GM23338 (cell line): Measurements from ENCODE around the gene PBX3. TPM values are rescaled to one million over a fixed set of nuclear protein-coding genes. Genes with fewer than 3 reads are reported as not detected.

Experiments
- ATAC-seq: fragments of 200-7000 bp; cut with Tn5 transposase; 3 replicates; pipeline ENCODE4 v1.9.1; 2020
- DNase-seq: peaks from one replicate; pipeline ENCODE4 v3.0.0-alpha.2; 2015; ENCODE audit warnings: low spot score
- H2AFZ ChIP-seq: fragments of 200-600 bp; sonication (generic); 2 replicates; pipeline ENCODE4 v1.8.0; 2016; ENCODE audit warnings: antibody characterized with exemption, mild to moderate bottlenecking, moderate library complexity
- H3F3A ChIP-seq: fragments of 200-600 bp; sonication (generic); replicated peaks from 2 replicates; pipeline ENCODE4 v1.8.0; 2017; ENCODE audit warnings: antibody characterized with exemption, mixed run types, low read depth
- H3K27ac ChIP-seq: fragments of 200-600 bp; sonication (generic); 2 replicates; pipeline ENCODE4 v1.6.1; 2016; ENCODE audit warnings: low read depth
- H3K27me3 ChIP-seq: fragments of 200-600 bp; sonication (generic); 2 replicates; pipeline ENCODE4 v1.8.0; 2016; ENCODE audit warnings: mild to moderate bottlenecking, mixed run types, moderate library complexity; ENCODE audit not compliant: insufficient read depth
- H3K36me3 ChIP-seq: fragments of 200-600 bp; sonication (generic); 2 replicates; pipeline ENCODE4 v1.8.0; 2016; ENCODE audit warnings: mild to moderate bottlenecking; ENCODE audit not compliant: insufficient read depth
- H3K4me1 ChIP-seq: fragments of 200-600 bp; sonication (generic); 2 replicates; pipeline ENCODE4 v1.8.0; 2016; ENCODE audit warnings: mild to moderate bottlenecking, moderate library complexity; ENCODE audit not compliant: insufficient read depth
- H3K4me2 ChIP-seq: fragments of 200-600 bp; sonication (generic); 2 replicates; pipeline ENCODE4 v1.7.1; 2017; ENCODE audit warnings: mixed run types
- H3K4me3 ChIP-seq: fragments of 200-600 bp; sonication (generic); 2 replicates; pipeline ENCODE4 v1.6.1; 2016; ENCODE audit warnings: mixed run types
- H3K79me2 ChIP-seq: fragments of 200-600 bp; sonication (generic); replicated peaks from 2 replicates; pipeline ENCODE4 v1.8.0; 2017; ENCODE audit warnings: mild to moderate bottlenecking; ENCODE audit not compliant: insufficient read depth
- H3K9me2 ChIP-seq: fragments of 200-600 bp; sonication (generic); 2 replicates; pipeline ENCODE4 v1.8.0; 2017; ENCODE audit not compliant: insufficient read depth
- H4K20me1 ChIP-seq: fragments of 200-600 bp; sonication (generic); replicated peaks from 2 replicates; pipeline ENCODE4 v1.8.0; 2017; ENCODE audit warnings: mild to moderate bottlenecking; ENCODE audit not compliant: insufficient read depth
- H3K27ac Mint-ChIP-seq: 2 replicates; pipeline ENCODE4 v1.8.0; 2020; ENCODE audit warnings: inconsistent platforms, mild to moderate bottlenecking, moderate library complexity, mixed read lengths
- H3K27me3 Mint-ChIP-seq: 3 replicates; pipeline ENCODE4 v1.8.0; 2022; ENCODE audit warnings: low read depth, mild to moderate bottlenecking, moderate library complexity, mixed read lengths, inconsistent platforms; ENCODE audit not compliant: insufficient read depth, poor library complexity
- H3K36me3 Mint-ChIP-seq: 3 replicates; pipeline ENCODE4 v1.8.0; 2021; ENCODE audit warnings: low read depth, mild to moderate bottlenecking, inconsistent platforms, moderate library complexity, mixed read lengths
- H3K4me1 Mint-ChIP-seq: 3 replicates; pipeline ENCODE4 v1.8.0; 2020; ENCODE audit warnings: mild to moderate bottlenecking, inconsistent platforms, mixed read lengths
- H3K4me3 Mint-ChIP-seq: 3 replicates; pipeline ENCODE4 v1.8.0; 2021; ENCODE audit warnings: moderate library complexity, mild to moderate bottlenecking, inconsistent platforms, mixed read lengths
- H3K9me3 Mint-ChIP-seq: 3 replicates; pipeline ENCODE4 v1.8.0; 2020; ENCODE audit warnings: moderate library complexity, mild to moderate bottlenecking, inconsistent platforms, mixed read lengths
- CREB1 ChIP-seq: fragments of 250-450 bp; sonication (Bioruptor Pico); IDR thresholded peaks from 2 replicates; pipeline ENCODE4 v1.5.0; 2020; ENCODE audit warnings: low read depth, mild to moderate bottlenecking, moderate library complexity
- EZH2 ChIP-seq: fragments of 200-600 bp; sonication (generic); IDR thresholded peaks from one replicate; pipeline ENCODE4 v1.8.0; 2017; ENCODE audit warnings: antibody characterized with exemption, mild to moderate bottlenecking, low read depth; ENCODE audit not compliant: unreplicated experiment
- EZH2phosphoT487 ChIP-seq: fragments of 200-600 bp; sonication (generic); IDR thresholded peaks from one replicate; pipeline ENCODE4 v1.8.1; 2018; ENCODE audit warnings: antibody characterized with exemption; ENCODE audit not compliant: unreplicated experiment
- JUNB ChIP-seq: IDR thresholded peaks from one replicate; pipeline ENCODE4 v1.6.1; 2016; ENCODE audit warnings: antibody characterized with exemption; ENCODE audit not compliant: unreplicated experiment
- NANOG ChIP-seq: IDR thresholded peaks from 2 replicates; pipeline ENCODE4 v1.6.1; 2016; ENCODE audit warnings: antibody characterized with exemption, borderline replicate concordance
- POLR2AphosphoS5 ChIP-seq: IDR thresholded peaks from 2 replicates; pipeline ENCODE4 v1.6.1; 2016; ENCODE audit warnings: antibody characterized with exemption, low read depth
- STAT1 ChIP-seq: IDR thresholded peaks from one replicate; pipeline ENCODE4 v1.6.1; 2016; ENCODE audit warnings: antibody characterized with exemption; ENCODE audit not compliant: unreplicated experiment
- ZNF114 ChIP-seq: fragments of 250-450 bp; sonication (Bioruptor Pico); IDR thresholded peaks from 2 replicates; pipeline ENCODE4 v1.5.0; 2020; ENCODE audit warnings: mild to moderate bottlenecking, moderate library complexity
- ZNF331 ChIP-seq: fragments of 250-450 bp; sonication (Bioruptor Pico); IDR thresholded peaks from 2 replicates; pipeline ENCODE4 v1.5.0; 2020; ENCODE audit warnings: low read depth, mild to moderate bottlenecking, moderate library complexity
- polyA plus RNA-seq: library from polyadenylated mRNA; unstranded; fragments of >200 nt; fragmentation: Nextera tagmentation; extraction: Ambion mirVana; gene quantifications from 2 replicates; pipeline ENCODE4 v1.2.1, GENCODE V29; 2016
- total RNA-seq: library from RNA; depleted of rRNA; stranded (reverse); fragments of >200 nt; shearing (Covaris generic); gene quantifications from 2 replicates; pipeline ENCODE4 v1.2.3, GENCODE V29; 2014
- TF ChIP-seq, protein P1 (sequence below): fragments of 250-450 bp; sonication (Bioruptor Pico); IDR thresholded peaks from 2 replicates; pipeline ENCODE4 v1.5.0; 2020; ENCODE audit warnings: mild to moderate bottlenecking, moderate library complexity
- TF ChIP-seq, protein P2 (sequence below), 2 experiments: fragments of 200-600 bp in 1 of 2; sonication (generic) in 1 of 2; conservative IDR thresholded peaks; 2 replicates each; pipeline versions ENCODE4 v1.5.1 to v1.6.1; 2016 to 2017; ENCODE audit warnings: antibody characterized with exemption in 2 of 2, low read depth in 2 of 2, mild to moderate bottlenecking in 2 of 2, moderate library complexity in 1 of 2
- TF ChIP-seq, protein P3 (sequence below): IDR thresholded peaks from 2 replicates; pipeline ENCODE4 v1.6.1; 2016; ENCODE audit warnings: antibody characterized with exemption

PBX3 gene
- total and polyA plus RNA-seq, 2 experiments from 2014 or later, result 28.9 to 50.5 TPM

DNA sequence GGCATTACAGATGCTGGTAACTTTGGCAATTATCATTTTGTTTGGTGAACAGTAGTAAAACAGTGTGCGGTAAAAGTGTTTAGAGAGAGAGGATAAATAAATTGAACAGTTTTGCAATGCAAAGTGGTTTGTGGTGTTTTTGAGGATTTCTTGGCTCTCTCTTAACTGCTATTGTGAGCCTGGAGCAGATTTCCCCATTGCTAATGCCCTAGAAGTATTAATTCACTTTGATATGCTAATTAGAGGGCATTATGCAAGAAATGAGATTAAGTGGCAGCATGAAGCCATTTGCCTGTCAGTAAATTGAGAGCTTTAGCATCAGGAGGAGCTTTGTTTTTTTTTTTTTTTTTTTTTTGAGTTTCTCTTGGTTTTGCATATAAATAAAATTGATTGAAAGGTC lies 8.2 kb downstream of the PBX3 start:
- H3K79me2 ChIP-seq, result peaks cover 73% of the 10 kb centered on the region
- H3K4me3 ChIP-seq, result peak overlapping the region; percentile 19; the same call in 1 of the 2 replicates
- 0 out of 2 replicates have a peak, but pooled peaks cover 3% of the 10 kb centered on the region for H4K20me1 ChIP-seq
- DNase-seq (peak; percentile 56), ATAC-seq (peak; percentile 12; the same call in 1 of the 3 replicates)
- peaks cover 6% of the 10 kb centered on the region; the same call in 1 of the 2 replicates for H3F3A ChIP-seq
- TF ChIP-seq EZH2phosphoT487, result no peak
- TF ChIP-seq NANOG, result peak; percentile 71; the same call in 1 of the 2 replicates
- no peak overlapping the region for H2AFZ ChIP-seq
- H3K27ac ChIP-seq, result no peak overlapping the region
- Mint-ChIP-seq H3K27ac (0 out of 2 replicates have a peak overlapping the region, but pooled peaks have one; percentile 75), H3K9me3 (no peaks in the 10 kb centered on the region), H3K4me1 (peaks cover 87% of the 10 kb centered on the region), H3K36me3 (peaks cover 3% of the 10 kb centered on the region; the same call in 1 of the 3 replicates), H3K27me3 (peaks cover 8% of the 10 kb centered on the region), H3K4me3 (peak overlapping the region; percentile 58)
- H3K36me3 ChIP-seq, result no peaks in the 10 kb centered on the region
- H3K4me2 ChIP-seq, result peak overlapping the region; percentile 59
- no peaks in the 10 kb centered on the region for H3K27me3 ChIP-seq
- peaks cover 96% of the 10 kb centered on the region for H3K4me1 ChIP-seq
- H3K9me2 ChIP-seq, result no peaks in the 10 kb centered on the region

- H3K36me3 ChIP-seq, result no peaks in the 10 kb centered on the region
- Mint-ChIP-seq H3K4me1 (peaks cover 86% of the 10 kb centered on the region), H3K4me3 (no peak overlapping the region), H3K27me3 (peaks cover 8% of the 10 kb centered on the region), H3K36me3 (peaks cover 3% of the 10 kb centered on the region; the same call in 1 of the 3 replicates), H3K9me3 (no peaks in the 10 kb centered on the region), H3K27ac (peak overlapping the region; percentile 3; the same call in 1 of the 2 replicates)
- H3K9me2 ChIP-seq, result no peaks in the 10 kb centered on the region
- peaks cover 6% of the 10 kb centered on the region; the same call in 1 of the 2 replicates for H3F3A ChIP-seq
- H2AFZ ChIP-seq, result no peak overlapping the region
- peak overlapping the region; percentile 22 for H3K4me2 ChIP-seq
- no peak for ATAC-seq
- H3K79me2 ChIP-seq, result peaks cover 78% of the 10 kb centered on the region
- H3K4me1 ChIP-seq, result peaks cover 96% of the 10 kb centered on the region
- H3K4me3 ChIP-seq, result no peak overlapping the region
- H4K20me1 ChIP-seq, result 0 out of 2 replicates have a peak, but pooled peaks cover 3% of the 10 kb centered on the region
- DNase-seq, result no peak
- H3K27ac ChIP-seq, result 0 out of 2 replicates have a peak overlapping the region, but pooled peaks have one; percentile 17
- H3K27me3 ChIP-seq, result no peaks in the 10 kb centered on the region
- no peak for TF ChIP-seq NANOG
- no peak for TF ChIP-seq POLR2AphosphoS5
- TF ChIP-seq ZNF331 (CRISPR knock-in tag), result no peak
- TF ChIP-seq, protein P1, sequence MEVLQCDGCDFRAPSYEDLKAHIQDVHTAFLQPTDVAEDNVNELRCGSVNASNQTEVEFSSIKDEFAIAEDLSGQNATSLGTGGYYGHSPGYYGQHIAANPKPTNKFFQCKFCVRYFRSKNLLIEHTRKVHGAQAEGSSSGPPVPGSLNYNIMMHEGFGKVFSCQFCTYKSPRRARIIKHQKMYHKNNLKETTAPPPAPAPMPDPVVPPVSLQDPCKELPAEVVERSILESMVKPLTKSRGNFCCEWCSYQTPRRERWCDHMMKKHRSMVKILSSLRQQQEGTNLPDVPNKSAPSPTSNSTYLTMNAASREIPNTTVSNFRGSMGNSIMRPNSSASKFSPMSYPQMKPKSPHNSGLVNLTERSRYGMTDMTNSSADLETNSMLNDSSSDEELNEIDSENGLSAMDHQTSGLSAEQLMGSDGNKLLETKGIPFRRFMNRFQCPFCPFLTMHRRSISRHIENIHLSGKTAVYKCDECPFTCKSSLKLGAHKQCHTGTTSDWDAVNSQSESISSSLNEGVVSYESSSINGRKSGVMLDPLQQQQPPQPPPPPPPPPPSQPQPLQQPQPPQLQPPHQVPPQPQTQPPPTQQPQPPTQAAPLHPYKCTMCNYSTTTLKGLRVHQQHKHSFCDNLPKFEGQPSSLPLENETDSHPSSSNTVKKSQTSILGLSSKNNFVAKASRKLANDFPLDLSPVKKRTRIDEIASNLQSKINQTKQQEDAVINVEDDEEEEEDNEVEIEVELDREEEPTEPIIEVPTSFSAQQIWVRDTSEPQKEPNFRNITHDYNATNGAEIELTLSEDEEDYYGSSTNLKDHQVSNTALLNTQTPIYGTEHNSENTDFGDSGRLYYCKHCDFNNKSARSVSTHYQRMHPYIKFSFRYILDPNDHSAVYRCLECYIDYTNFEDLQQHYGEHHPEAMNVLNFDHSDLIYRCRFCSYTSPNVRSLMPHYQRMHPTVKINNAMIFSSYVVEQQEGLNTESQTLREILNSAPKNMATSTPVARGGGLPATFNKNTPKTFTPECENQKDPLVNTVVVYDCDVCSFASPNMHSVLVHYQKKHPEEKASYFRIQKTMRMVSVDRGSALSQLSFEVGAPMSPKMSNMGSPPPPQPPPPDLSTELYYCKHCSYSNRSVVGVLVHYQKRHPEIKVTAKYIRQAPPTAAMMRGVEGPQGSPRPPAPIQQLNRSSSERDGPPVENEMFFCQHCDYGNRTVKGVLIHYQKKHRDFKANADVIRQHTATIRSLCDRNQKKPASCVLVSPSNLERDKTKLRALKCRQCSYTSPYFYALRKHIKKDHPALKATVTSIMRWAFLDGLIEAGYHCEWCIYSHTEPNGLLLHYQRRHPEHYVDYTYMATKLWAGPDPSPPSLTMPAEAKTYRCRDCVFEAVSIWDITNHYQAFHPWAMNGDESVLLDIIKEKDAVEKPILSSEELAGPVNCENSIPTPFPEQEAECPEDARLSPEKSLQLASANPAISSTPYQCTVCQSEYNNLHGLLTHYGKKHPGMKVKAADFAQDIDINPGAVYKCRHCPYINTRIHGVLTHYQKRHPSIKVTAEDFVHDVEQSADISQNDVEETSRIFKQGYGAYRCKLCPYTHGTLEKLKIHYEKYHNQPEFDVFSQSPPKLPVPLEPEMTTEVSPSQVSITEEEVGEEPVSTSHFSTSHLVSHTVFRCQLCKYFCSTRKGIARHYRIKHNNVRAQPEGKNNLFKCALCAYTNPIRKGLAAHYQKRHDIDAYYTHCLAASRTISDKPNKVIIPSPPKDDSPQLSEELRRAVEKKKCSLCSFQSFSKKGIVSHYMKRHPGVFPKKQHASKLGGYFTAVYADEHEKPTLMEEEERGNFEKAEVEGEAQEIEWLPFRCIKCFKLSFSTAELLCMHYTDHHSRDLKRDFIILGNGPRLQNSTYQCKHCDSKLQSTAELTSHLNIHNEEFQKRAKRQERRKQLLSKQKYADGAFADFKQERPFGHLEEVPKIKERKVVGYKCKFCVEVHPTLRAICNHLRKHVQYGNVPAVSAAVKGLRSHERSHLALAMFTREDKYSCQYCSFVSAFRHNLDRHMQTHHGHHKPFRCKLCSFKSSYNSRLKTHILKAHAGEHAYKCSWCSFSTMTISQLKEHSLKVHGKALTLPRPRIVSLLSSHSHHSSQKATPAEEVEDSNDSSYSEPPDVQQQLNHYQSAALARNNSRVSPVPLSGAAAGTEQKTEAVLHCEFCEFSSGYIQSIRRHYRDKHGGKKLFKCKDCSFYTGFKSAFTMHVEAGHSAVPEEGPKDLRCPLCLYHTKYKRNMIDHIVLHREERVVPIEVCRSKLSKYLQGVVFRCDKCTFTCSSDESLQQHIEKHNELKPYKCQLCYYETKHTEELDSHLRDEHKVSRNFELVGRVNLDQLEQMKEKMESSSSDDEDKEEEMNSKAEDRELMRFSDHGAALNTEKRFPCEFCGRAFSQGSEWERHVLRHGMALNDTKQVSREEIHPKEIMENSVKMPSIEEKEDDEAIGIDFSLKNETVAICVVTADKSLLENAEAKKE (CRISPR knock-in tag), result no peak
- no peak for TF ChIP-seq CREB1 (CRISPR knock-in tag)
- TF ChIP-seq JUNB, result no peak
- TF ChIP-seq, protein P2, sequence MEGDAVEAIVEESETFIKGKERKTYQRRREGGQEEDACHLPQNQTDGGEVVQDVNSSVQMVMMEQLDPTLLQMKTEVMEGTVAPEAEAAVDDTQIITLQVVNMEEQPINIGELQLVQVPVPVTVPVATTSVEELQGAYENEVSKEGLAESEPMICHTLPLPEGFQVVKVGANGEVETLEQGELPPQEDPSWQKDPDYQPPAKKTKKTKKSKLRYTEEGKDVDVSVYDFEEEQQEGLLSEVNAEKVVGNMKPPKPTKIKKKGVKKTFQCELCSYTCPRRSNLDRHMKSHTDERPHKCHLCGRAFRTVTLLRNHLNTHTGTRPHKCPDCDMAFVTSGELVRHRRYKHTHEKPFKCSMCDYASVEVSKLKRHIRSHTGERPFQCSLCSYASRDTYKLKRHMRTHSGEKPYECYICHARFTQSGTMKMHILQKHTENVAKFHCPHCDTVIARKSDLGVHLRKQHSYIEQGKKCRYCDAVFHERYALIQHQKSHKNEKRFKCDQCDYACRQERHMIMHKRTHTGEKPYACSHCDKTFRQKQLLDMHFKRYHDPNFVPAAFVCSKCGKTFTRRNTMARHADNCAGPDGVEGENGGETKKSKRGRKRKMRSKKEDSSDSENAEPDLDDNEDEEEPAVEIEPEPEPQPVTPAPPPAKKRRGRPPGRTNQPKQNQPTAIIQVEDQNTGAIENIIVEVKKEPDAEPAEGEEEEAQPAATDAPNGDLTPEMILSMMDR (conservative IDR thresholded peaks at IDR 0.05; ENCODE audit: low read depth in 2 of 2), result no peak
- no peak for TF ChIP-seq ZNF114 (CRISPR knock-in tag)
- no peak for TF ChIP-seq EZH2
- TF ChIP-seq, protein P3, sequence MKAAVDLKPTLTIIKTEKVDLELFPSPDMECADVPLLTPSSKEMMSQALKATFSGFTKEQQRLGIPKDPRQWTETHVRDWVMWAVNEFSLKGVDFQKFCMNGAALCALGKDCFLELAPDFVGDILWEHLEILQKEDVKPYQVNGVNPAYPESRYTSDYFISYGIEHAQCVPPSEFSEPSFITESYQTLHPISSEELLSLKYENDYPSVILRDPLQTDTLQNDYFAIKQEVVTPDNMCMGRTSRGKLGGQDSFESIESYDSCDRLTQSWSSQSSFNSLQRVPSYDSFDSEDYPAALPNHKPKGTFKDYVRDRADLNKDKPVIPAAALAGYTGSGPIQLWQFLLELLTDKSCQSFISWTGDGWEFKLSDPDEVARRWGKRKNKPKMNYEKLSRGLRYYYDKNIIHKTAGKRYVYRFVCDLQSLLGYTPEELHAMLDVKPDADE, result no peak
- TF ChIP-seq STAT1, result no peak
These were observed 9.3 kb downstream of the PBX3 start for GRCh38 chr9:125756518-125756917.
